Breast epithelium (tissue), 4 donors: ENCODE data around the gene TTC27. TPM values are rescaled to one million over a fixed set of nuclear protein-coding genes. Genes with fewer than 3 reads are reported as not detected.
"Not testable (repeated sequence)": the region's sequence is repeated elsewhere in the genome, so short reads cannot be mapped to it uniquely, and the experiment has no call there.

Experiments used
- DNase-seq, 2 donors: peaks; one replicate each; pipeline ENCODE4 v3.0.0-alpha.2; 2019; ENCODE audit warnings: low spot score in 2 of 2
- H3K27ac ChIP-seq, 2 donors: fragments of 200-600 bp; sonication (generic) in 1 of 2; one replicate each; pipeline ENCODE4 v1.5.1; 2016 to 2019; ENCODE audit warnings: mild to moderate bottlenecking in 1 of 2
- H3K27me3 ChIP-seq, 2 donors: fragments of 200-600 bp; sonication (generic) in 1 of 2; one replicate each; pipeline versions ENCODE4 v1.5.1 to v1.6.0; 2017 to 2019; ENCODE audit warnings: control low read depth in 1 of 2, mild to moderate bottlenecking in 1 of 2
- H3K36me3 ChIP-seq: fragments of 200-600 bp; one replicate; pipeline ENCODE4 v1.5.1; 2019
- H3K4me1 ChIP-seq, 2 donors: fragments of 200-600 bp; sonication (generic); one replicate each; pipeline ENCODE4 v1.5.1; 2016 to 2019; ENCODE audit warnings: control low read depth in 1 of 2
- H3K4me3 ChIP-seq, 3 donors: fragments of 200-600 bp; sonication (generic); 1 replicate in 2 of 3; 2 replicates in 1 of 3; pipeline ENCODE4 v1.5.1; 2016 to 2019; ENCODE audit warnings: mild to moderate bottlenecking in 3 of 3, moderate library complexity in 2 of 3
- H3K9me3 ChIP-seq, 2 donors: fragments of 200-600 bp; sonication (generic) in 1 of 2; one replicate each; pipeline ENCODE4 v1.5.1; 2016 to 2019; ENCODE audit warnings: control low read depth in 1 of 2
- POLR2A ChIP-seq: fragments of 450-650 bp; IDR thresholded peaks from one replicate; pipeline ENCODE4 v1.6.1; 2016; ENCODE audit warnings: antibody characterized with exemption, mild to moderate bottlenecking, moderate library complexity
- POLR2AphosphoS5 ChIP-seq, 3 donors: sonication (generic); formaldehyde crosslinking; IDR thresholded peaks; one replicate each; pipeline ENCODE4 v1.6.1; 2017; ENCODE audit warnings: antibody characterized with exemption in 3 of 3
- intact Hi-C: fragments of 100-400 bp; cut with DNase I; formaldehyde crosslinking; loops from one replicate; pipeline ENCODE4 v1.15.1; 2023; ENCODE audit warnings: low total_unique reads
- total RNA-seq, 3 donors: library from RNA; depleted of rRNA; stranded (reverse); fragments of >200 nt; gene quantifications; one replicate each; pipeline ENCODE4 v1.1.0, GENCODE V29; 2016
- TF ChIP-seq, protein P1 (sequence below), 3 donors: fragments of 450-650 bp; IDR thresholded peaks; one replicate each; pipeline ENCODE4 v1.5.1; 2016 to 2017; ENCODE audit warnings: antibody characterized with exemption in 3 of 3, mild to moderate bottlenecking in 3 of 3, moderate library complexity in 3 of 3

TTC27 gene
- total RNA-seq, 3 donors from 2014 or later: 16.5 to 29.6 (median 19.0) TPM

DNA sequence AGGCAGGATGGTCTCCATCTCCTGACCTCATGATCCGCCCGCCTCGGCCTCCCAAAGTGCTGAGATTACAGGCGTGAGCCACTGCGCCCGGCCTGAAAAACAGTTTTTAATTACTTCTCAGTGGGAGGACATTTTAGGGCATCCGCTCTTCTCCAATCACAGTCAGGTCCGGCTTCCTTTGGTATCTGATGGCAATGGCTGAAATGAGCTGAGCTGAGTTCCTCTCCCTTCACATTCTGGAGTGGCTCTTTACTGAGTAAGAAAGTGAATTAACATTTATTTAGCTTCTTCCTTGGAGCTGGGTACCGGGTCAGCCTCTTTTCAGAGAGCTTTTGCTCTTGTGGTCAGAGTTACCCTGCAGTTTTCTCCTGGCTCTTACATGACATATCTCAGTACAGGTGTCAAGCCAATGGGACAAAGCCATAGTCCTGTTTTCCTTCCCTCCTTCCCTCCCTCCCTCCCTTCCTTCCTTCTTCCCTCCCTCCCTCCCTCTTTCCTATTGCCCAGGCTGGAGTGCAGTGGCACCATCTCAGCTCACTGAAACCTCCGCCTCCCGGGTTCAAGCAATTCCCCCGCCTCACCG is 1.1 kb upstream of the TTC27 start:
- Histone ChIP-seq H3K27me3 (no peaks in the 10 kb centered on the region), H3K4me3 (peak overlapping the region in 2 of 3 donors; percentile 88 to 96), H3K36me3 (no peaks in the 10 kb centered on the region), H3K9me3 (no peaks in the 10 kb centered on the region), H3K27ac (no peak overlapping the region), H3K4me1 (peaks cover 0 to 7% of the 10 kb centered on the region in 2 donors)
- intact Hi-C loops: no loop called here
- DNase-seq: no peak
- TF ChIP-seq POLR2AphosphoS5 (IDR thresholded peaks at IDR 0.05): no peak
- TF ChIP-seq, protein P1, sequence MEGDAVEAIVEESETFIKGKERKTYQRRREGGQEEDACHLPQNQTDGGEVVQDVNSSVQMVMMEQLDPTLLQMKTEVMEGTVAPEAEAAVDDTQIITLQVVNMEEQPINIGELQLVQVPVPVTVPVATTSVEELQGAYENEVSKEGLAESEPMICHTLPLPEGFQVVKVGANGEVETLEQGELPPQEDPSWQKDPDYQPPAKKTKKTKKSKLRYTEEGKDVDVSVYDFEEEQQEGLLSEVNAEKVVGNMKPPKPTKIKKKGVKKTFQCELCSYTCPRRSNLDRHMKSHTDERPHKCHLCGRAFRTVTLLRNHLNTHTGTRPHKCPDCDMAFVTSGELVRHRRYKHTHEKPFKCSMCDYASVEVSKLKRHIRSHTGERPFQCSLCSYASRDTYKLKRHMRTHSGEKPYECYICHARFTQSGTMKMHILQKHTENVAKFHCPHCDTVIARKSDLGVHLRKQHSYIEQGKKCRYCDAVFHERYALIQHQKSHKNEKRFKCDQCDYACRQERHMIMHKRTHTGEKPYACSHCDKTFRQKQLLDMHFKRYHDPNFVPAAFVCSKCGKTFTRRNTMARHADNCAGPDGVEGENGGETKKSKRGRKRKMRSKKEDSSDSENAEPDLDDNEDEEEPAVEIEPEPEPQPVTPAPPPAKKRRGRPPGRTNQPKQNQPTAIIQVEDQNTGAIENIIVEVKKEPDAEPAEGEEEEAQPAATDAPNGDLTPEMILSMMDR (IDR thresholded peaks at IDR 0.05): no peak
- no peak for TF ChIP-seq POLR2A

GRCh38 chr2:32627441-32627813 is 423 bp upstream of the TTC27 start:
- peak in 1 of 2 donors; percentile 21 for DNase-seq
- TF ChIP-seq, protein P1 (IDR thresholded peaks at IDR 0.05): peak in 1 of 3 donors; percentile 22
- no peak for TF ChIP-seq POLR2AphosphoS5 (IDR thresholded peaks at IDR 0.05)
- TF ChIP-seq POLR2A: no peak
- peak overlapping the region; percentile 65 to 71 for H3K27ac ChIP-seq
- peak overlapping the region; percentile 74 to 96 (median 88) for H3K4me3 ChIP-seq
- no peaks in the 10 kb centered on the region for H3K27me3 ChIP-seq
- H3K4me1 ChIP-seq: peaks cover 0 to 7% of the 10 kb centered on the region in 2 donors
- H3K9me3 ChIP-seq: no peaks in the 10 kb centered on the region
- intact Hi-C loops: no loop called here
- H3K36me3 ChIP-seq: no peaks in the 10 kb centered on the region

DNA sequence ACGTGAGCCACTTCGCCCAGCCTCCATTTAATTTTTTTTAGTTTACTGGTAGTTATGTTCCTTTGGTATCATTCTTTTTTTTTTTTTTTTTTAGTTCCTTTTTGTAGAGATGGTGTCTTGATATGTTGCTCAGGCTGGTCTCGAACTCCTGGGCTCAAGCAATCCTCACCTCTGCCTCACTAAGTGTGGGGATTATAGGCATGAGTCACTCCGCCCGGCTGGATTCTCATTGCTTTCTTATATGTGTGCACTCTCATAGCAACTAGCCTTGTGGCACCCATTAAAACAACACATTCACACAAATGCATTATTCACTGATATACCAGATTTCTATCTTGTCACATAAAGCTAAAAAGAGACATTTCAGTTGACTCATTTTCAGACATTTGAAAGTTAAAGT is 4.2 kb downstream of the TTC27 start:
- intact Hi-C loops: no loop called here
- H3K36me3 ChIP-seq: no peaks in the 10 kb centered on the region

DNA sequence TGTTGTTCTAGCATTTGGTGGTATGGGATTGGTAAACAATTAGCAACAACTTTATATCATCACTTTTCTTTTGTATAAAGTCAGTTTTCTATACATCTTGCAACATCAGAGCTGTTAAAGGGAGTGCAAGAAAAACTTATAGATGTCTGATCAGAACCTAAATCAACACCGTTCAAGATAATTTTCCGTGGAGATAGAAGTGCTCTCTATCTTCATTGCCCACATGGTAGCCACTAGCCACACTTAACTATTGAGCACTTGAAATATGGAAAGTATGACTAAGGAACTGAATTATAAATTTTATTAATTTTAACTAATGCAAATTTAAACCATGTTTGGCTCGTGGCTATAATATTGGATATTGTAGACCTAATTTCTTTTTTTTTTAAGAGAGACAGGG is 5.2 kb downstream of the TTC27 start:
- Histone ChIP-seq H3K9me3 (no peaks in the 10 kb centered on the region), H3K36me3 (no peaks in the 10 kb centered on the region), H3K27ac (no peak overlapping the region), H3K27me3 (no peaks in the 10 kb centered on the region), H3K4me1 (peaks cover 0 to 7% of the 10 kb centered on the region in 2 donors), H3K4me3 (no peak overlapping the region)
- TF ChIP-seq, protein P1 (IDR thresholded peaks at IDR 0.05): no peak
- TF ChIP-seq POLR2A (no peak), POLR2AphosphoS5 (IDR thresholded peaks at IDR 0.05) (no peak)
- DNase-seq: no peak
- intact Hi-C loops: no loop called here

More for the DNA sequence above, 4.2 kb downstream of the TTC27 start:
- TF ChIP-seq POLR2AphosphoS5 (IDR thresholded peaks at IDR 0.05) (no peak), POLR2A (no peak)
- TF ChIP-seq, protein P1 (IDR thresholded peaks at IDR 0.05): no peak
- peaks cover 0 to 7% of the 10 kb centered on the region in 2 donors for H3K4me1 ChIP-seq
- H3K27ac ChIP-seq: no peak overlapping the region
- DNase-seq: no peak
- no peaks in the 10 kb centered on the region for H3K9me3 ChIP-seq
- H3K27me3 ChIP-seq: no peaks in the 10 kb centered on the region
- H3K4me3 ChIP-seq: no peak overlapping the region

DNA sequence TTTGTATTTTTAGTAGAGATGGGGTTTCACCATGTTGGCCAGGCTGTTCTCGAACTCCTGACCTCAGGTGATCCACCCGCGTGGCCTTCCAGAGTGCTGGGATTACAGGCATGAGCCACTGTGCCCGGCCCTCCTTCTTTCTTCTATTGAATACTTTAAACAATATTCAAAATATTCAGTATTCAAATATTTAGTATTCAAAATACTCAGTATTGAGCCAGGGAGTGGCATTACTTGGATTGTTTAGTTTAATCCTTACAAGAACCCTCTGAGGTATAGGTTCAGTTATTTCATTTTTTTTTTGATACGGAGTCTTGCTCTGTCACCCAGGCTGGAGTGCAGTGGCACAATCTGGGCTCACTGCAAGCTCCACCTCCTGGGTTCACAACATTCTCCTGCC is 10.7 kb downstream of the TTC27 start:
- not testable (repeated sequence) for H3K4me1 ChIP-seq, H3K36me3 ChIP-seq, H3K27ac ChIP-seq, H3K27me3 ChIP-seq, DNase-seq, H3K4me3 ChIP-seq, H3K9me3 ChIP-seq
- intact Hi-C loops: loop anchor here (1.0 kb wide), 1 partner anchor 9 kb away; no protein-coding TSS in a partner anchor

DNA sequence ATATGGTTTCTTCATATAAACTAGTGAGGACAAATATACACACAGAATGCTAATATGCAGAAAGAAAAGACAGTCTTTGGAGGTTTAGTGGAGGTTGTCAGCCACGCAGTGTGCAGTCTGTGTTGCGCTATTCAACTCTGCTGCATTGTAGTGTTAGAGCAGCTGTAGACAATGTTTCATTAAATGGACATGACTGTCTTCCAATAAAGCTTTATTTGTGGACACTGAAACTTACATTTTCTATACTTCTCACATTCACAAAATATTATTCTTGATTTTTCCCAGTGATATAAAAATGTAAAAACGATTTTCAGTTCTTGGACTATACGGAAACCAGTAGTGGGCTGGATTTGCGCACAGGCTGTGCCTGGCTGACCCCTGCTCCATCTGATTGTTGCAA is 13.3 kb downstream of the TTC27 start:
- DNase-seq: no peak
- Histone ChIP-seq H3K27ac (no peak overlapping the region), H3K4me1 (no peaks in the 10 kb centered on the region), H3K4me3 (no peak overlapping the region), H3K27me3 (no peaks in the 10 kb centered on the region), H3K36me3 (no peaks in the 10 kb centered on the region), H3K9me3 (no peaks in the 10 kb centered on the region)
- TF ChIP-seq, protein P1 (IDR thresholded peaks at IDR 0.05): no peak
- no peak for TF ChIP-seq POLR2AphosphoS5 (IDR thresholded peaks at IDR 0.05)
- TF ChIP-seq POLR2A: no peak
- intact Hi-C loops: no loop called here
